BE2C (cell line): ENCODE measurements around the gene HMSD.

Source experiments
- DNase-seq: peaks from one replicate; pipeline ENCODE4 v3.0.0-alpha.2; 2020
- H3K27me3 ChIP-seq: fragments of 250-450 bp; sonication (Bioruptor Pico); 2 replicates; pipeline ENCODE4 v1.5.1; 2020; ENCODE audit warnings: mild to moderate bottlenecking
- H3K36me3 ChIP-seq: fragments of 250-450 bp; sonication (Bioruptor Pico); 2 replicates; pipeline ENCODE4 v1.5.1; 2020; ENCODE audit warnings: mild to moderate bottlenecking
- H3K4me1 ChIP-seq: fragments of 250-450 bp; sonication (Bioruptor Pico); 2 replicates; pipeline ENCODE4 v1.5.1; 2020
- H3K4me3 ChIP-seq: 2 replicates; pipeline ENCODE4 v1.5.1; 2011; ENCODE audit warnings: low read depth, low read length
- H3K9me3 ChIP-seq: fragments of 250-450 bp; sonication (Bioruptor Pico); 2 replicates; pipeline ENCODE4 v1.5.1; 2020
- TF ChIP-seq, protein P1 (sequence below): IDR thresholded peaks from 2 replicates; pipeline ENCODE4 v1.5.1; 2012; ENCODE audit warnings: mild to moderate bottlenecking, low read depth, low read length

HMSD gene

GRCh38 chr18:63970809-63971205 lies 21.7 kb downstream of the HMSD start:
- no peak for DNase-seq
- TF ChIP-seq, protein P1, sequence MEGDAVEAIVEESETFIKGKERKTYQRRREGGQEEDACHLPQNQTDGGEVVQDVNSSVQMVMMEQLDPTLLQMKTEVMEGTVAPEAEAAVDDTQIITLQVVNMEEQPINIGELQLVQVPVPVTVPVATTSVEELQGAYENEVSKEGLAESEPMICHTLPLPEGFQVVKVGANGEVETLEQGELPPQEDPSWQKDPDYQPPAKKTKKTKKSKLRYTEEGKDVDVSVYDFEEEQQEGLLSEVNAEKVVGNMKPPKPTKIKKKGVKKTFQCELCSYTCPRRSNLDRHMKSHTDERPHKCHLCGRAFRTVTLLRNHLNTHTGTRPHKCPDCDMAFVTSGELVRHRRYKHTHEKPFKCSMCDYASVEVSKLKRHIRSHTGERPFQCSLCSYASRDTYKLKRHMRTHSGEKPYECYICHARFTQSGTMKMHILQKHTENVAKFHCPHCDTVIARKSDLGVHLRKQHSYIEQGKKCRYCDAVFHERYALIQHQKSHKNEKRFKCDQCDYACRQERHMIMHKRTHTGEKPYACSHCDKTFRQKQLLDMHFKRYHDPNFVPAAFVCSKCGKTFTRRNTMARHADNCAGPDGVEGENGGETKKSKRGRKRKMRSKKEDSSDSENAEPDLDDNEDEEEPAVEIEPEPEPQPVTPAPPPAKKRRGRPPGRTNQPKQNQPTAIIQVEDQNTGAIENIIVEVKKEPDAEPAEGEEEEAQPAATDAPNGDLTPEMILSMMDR, result no peak

GRCh38 chr18:63971320-63972001 lies 22.4 kb downstream of the HMSD start:
- Histone ChIP-seq H3K4me1 (no peaks in the 10 kb centered on the region), H3K4me3 (no peak overlapping the region), H3K27me3 (no peaks in the 10 kb centered on the region), H3K36me3 (no peaks in the 10 kb centered on the region), H3K9me3 (no peaks in the 10 kb centered on the region)
- TF ChIP-seq, protein P1, result no peak
- DNase-seq, result no peak

More at GRCh38 chr18:63970809-63971205, 21.7 kb downstream of the HMSD start:
- Histone ChIP-seq H3K9me3 (no peaks in the 10 kb centered on the region), H3K27me3 (no peaks in the 10 kb centered on the region), H3K36me3 (no peaks in the 10 kb centered on the region), H3K4me3 (peak overlapping the region; percentile 61), H3K4me1 (no peaks in the 10 kb centered on the region)

DNA sequence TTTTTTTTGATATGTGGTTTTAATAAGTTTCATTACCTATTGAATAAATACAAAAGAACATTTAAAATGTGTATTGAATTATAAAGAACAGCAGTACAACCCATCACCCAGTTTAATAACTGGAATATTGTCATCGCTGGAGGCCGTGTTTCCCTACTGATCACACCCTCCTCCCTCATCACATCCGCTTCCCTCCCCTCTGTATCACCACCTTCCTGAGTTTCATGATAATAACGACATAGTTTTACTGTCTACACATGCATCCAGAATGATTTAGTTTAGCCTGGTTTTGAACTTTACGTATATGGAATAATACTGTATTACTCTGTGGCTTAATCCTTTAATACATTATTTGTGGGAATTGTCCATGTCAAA lies 22.9 kb downstream of the HMSD start:
- TF ChIP-seq, protein P1, result no peak

GRCh38 chr18:63974991-63975390 lies 25.9 kb downstream of the HMSD start:
- Histone ChIP-seq H3K36me3 (no peaks in the 10 kb centered on the region), H3K9me3 (no peaks in the 10 kb centered on the region), H3K4me1 (no peaks in the 10 kb centered on the region), H3K4me3 (no peak overlapping the region), H3K27me3 (no peaks in the 10 kb centered on the region)
- no peak for DNase-seq
- TF ChIP-seq, protein P1, result peak; percentile 36

More for the DNA sequence above, 22.9 kb downstream of the HMSD start:
- Histone ChIP-seq H3K4me3 (no peak overlapping the region), H3K27me3 (no peaks in the 10 kb centered on the region), H3K9me3 (no peaks in the 10 kb centered on the region), H3K4me1 (no peaks in the 10 kb centered on the region), H3K36me3 (no peaks in the 10 kb centered on the region)
- no peak for DNase-seq

- Histone ChIP-seq H3K9me3 (no peaks in the 10 kb centered on the region), H3K4me3 (no peak overlapping the region), H3K27me3 (no peaks in the 10 kb centered on the region), H3K4me1 (no peaks in the 10 kb centered on the region), H3K36me3 (no peaks in the 10 kb centered on the region)
- TF ChIP-seq, protein P1, result no peak
- DNase-seq, result no peak
These were observed 26.5 kb downstream of the HMSD start for GRCh38 chr18:63975628-63976027.

DNA sequence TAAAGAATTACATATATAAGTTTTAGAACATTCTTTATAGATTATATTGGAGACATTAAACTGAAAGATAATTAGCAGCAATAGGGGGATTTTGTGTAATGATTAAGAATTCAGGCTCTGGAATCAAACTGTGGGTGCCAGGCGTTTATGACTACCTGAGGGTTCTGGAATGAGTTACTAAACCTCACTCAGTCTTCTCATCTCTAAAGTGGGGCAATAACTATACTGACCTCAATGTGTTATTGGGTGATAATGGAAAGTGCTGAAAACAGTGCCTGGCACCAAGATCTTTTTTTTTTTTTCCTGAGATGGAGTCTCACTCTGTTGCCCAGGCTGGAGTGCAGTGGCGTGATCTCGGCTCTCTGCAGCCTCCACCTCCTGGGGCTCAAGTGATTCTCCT lies 27.9 kb downstream of the HMSD start:
- no peaks in the 10 kb centered on the region for H3K9me3 ChIP-seq
- no peak overlapping the region for H3K4me3 ChIP-seq
- no peak for DNase-seq
- H3K36me3 ChIP-seq, result no peaks in the 10 kb centered on the region
- no peaks in the 10 kb centered on the region for H3K27me3 ChIP-seq
- TF ChIP-seq, protein P1, result no peak
- no peaks in the 10 kb centered on the region for H3K4me1 ChIP-seq
